SIG-M5 (cell line): Measurements from ENCODE around the gene NDUFS4.
"Not testable (repeated sequence)": the region's sequence is repeated elsewhere in the genome, so short reads cannot be mapped to it uniquely, and the experiment has no call there.

Source experiments
- DNase-seq: peaks from one replicate; lab custom pipeline; 2025; lab: John Stamatoyannopoulos, UW

Gene NDUFS4

GRCh38 chr5:53667621-53668020 is 107.2 kb downstream of the NDUFS4 start:
- DNase-seq, result no peak

DNA sequence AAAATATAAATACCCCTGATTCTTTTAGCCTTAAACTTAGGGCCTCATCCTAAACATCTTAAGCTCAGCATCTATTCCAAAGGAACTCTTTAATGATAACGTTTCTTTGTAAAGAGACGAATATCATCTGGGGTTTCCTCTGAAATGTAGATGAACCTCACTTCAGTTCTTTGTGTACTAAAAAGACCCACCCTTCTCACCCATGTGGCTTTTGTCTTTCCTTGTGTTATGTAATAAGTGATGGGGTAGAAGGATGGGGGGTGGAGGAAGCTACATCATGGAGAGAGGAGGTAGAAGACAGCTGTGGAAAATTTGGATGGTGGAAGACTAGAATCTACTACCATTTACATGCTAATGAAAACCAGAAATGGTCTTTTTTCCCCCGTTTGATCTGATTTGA is 111.0 kb downstream of the NDUFS4 start:
- no peak for DNase-seq

DNA sequence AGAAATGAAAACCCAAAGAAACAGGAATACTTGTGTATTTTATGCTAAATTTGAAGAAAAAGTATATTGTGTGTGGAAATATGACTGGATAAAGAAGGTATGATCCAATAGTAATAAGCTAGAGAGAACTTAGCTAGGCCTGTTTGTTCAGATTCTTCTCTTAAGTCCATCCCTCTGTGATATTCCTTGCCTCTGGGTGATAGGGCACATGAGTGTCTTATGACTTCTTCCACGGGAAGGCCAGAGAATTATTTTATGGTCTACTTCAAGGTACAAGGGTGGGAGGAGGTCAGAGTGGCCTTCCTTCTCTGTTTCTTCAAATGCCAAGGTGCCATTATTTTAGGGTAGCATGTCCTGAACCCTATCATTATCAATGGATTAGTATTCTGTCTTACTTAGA is 113.7 kb downstream of the NDUFS4 start:
- DNase-seq, result no peak

- no peak for DNase-seq
Observed at GRCh38 chr5:53677632-53678031, 117.2 kb downstream of the NDUFS4 start.

DNA sequence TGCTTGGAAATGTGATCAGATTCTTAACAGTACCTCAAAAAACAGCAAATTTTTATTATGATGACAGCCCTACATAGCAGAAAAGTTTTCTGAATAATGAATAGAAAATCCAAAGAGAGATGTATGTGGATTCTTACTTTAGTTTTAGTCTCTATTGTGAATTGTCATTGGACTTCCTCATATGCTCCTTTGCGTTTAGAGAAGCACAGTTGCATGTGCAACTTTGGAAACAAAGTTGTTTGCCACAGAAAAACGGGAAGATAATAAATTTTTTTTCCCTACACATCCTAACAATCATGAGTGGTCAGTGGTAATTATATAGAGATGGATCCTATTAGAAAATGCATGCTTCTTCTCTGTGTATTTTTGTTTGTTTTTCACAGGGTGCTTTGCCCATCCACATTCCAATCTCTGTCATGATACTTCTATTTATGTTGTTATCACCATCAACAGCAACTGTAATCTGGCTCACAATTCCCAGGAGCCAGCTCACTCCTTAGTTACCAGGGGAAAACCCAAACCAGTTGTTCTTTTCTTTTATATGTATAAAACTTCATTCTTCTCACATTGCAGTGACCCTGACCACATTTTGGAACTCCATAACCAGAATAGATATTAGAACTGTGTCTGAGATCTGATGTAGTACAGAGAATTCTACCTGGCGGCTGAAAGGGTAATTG is 118.7 kb downstream of the NDUFS4 start:
- DNase-seq, result no peak

- no peak for DNase-seq
Observed at GRCh38 chr5:53681079-53681478, 120.6 kb downstream of the NDUFS4 start.

DNA sequence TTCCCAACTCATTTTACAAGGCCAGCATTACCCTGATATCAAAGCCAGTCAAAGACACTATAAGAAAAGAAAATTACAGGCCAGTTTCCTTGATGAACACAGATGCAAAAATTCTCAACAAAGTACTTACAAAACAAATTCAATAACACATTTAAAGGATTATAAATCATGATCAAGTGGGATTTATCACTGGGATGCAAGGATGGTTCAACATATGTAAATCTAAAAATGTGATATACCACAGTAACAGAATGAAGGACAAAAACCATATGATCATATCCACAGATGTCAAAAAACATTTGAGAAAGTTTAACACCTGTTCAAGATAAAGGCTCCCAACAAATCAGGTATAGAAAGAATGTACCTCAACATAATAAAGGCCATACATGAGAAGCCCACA is 130.6 kb downstream of the NDUFS4 start:
- DNase-seq, result no peak

- no peak for DNase-seq
Observed at GRCh38 chr5:53694520-53695022, 134.1 kb downstream of the NDUFS4 start.

DNA sequence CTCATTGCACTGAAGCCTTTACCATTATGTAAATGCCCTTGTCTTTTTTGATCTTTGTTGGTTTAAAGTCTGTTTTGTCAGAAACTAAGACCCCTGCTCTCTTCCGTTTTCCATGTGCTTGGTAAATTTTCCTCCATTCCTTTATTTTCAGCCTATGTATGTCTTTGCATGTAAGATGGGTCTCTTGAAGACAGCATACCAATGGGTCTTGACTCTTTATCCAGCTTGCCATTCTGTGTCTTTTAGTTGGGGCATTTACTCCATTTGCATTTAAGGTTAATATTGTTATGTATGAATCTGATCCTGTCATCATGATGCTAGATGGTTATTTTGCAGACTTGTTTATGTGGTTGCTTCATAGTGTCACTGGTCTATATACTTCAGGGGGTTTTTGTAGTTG is 150.0 kb downstream of the NDUFS4 start:
- DNase-seq, result not testable (repeated sequence)

- DNase-seq, result no peak
Observed at GRCh38 chr5:53712327-53712726, 151.9 kb downstream of the NDUFS4 start.

DNA sequence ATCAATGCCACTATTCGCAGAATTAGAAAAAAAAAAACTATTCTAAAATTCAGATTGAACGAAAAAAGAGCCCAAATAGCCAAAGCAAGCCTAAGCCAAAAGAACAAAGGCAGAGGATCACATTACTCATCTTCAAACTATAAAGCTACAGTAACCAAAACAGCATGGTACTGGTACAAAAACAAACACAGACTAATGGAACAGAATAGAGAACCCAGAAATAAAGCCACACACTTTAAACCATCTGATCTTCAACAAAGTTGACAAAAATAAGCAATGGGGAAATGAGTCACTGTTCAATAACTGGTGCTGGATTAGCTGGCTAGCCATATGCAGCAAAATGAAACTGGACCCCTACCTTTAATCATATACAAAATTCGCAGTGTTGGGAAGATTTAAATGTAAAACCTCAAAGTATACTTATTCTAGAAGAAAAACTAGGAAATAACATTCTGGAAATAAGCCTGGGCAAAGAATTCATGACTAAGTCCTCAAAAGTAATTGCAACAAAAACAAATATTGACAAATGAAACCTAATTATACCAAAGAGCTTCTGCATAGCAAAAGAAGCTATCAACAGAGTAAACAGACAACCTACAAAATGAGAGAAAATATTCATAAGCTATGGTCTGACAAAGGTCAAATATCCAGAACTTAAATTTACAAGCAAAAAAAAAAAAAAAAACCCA is 153.7 kb downstream of the NDUFS4 start:
- DNase-seq, result no peak

DNA sequence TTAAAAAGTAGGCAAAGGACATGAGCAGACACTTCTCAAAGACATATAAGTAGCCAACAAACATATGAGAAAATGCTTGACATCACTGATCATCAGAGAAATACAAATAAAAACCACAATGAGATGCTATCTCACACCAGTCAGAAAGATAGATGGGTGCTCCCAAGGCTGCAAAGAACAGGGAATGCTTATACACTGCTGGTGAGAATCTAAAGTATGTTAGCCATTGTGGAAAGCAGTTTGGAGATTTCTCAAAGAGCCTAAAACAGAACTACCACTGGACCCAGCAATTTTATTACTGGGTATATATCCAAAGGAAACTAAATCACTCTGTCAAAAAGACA is 154.2 kb downstream of the NDUFS4 start:
- no peak for DNase-seq

DNA sequence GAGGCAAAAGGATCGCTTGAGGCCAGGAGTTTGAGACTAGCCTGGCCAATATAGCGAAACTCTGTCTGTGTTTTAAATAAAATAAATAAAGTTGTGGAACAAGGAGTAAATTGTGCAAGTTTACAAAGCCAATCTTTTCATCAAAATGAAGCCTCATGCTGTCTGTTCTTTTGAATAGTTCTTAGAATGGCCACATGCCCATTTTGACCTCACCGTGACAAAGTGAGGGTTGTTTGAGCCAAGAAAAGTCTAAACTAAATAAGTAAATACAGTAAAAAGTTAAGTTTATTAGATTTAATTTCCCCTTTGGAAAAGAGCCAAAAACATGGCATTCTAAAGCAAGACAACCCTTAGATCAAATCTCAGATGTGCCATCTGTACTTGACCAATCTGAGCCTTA is 165.7 kb downstream of the NDUFS4 start:
- no peak for DNase-seq

DNA sequence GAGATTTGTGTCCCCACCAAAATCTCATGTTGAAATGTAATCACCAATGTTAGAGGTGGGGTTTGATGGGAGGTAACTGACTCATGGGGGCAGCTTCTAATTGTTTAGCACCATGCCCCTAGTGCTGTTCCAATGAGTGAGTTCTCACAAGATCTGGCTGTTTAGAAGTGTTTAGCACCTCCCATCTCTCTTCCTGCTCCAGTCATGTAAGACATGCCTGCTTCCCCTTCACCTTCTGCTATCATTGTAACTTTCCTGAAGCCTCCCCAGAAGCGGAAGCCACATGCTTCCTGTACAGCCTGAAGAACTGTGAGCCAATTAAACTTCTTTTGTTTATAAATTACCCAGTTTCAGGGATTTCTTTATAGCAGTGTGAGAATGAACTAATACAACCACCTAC is 170.5 kb downstream of the NDUFS4 start:
- no peak for DNase-seq
